Adrenal gland (tissue), 5 donors: ENCODE data around the gene PTH1R.

ENCODE experiments used
- POLR2A ChIP-seq, 2 donors: fragments of 450-650 bp; IDR thresholded peaks; one replicate each; pipeline ENCODE4 v1.6.1; 2017; ENCODE audit warnings: antibody characterized with exemption in 2 of 2, mild to moderate bottlenecking in 2 of 2, moderate library complexity in 1 of 2
- TF ChIP-seq, protein P1 (sequence below), 6 experiments: fragments of 450-650 bp in 4 of 6; fragments of 200-600 bp in 2 of 6; sonication (generic) in 1 of 6; IDR thresholded peaks; 1 replicate in 5 of 6; 2 replicates in 1 of 6; pipeline versions ENCODE4 v1.5.1 to v1.8.0; 2016 to 2021; ENCODE audit warnings: antibody characterized with exemption in 6 of 6, mild to moderate bottlenecking in 2 of 6, moderate library complexity in 1 of 6
- donor health status: DM: no; HTN: no; CAD: no.

DNA sequence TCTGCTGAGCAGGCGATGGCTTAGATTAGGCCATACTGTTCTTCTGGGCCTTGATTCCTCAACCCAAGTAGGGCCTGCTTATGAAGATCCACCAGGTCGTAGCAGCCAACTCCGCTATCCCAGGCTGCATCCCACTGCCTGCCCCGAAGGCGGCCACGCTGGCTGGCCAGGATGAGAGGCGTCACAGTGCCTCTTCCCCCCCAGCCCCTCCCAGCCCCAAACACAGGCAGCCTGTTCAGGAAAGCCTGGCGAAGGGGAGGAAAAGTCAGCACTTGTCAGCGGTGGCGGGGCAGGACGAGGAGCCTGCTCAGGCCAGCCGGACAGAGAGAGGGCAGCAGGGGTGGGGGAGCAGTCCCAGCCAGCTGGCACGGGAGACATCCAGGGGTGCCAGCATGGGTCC lies 11.2 kb downstream of the PTH1R start:
- TF ChIP-seq POLR2A (IDR thresholded peaks at IDR 0.05), result no peak
- TF ChIP-seq, protein P1, sequence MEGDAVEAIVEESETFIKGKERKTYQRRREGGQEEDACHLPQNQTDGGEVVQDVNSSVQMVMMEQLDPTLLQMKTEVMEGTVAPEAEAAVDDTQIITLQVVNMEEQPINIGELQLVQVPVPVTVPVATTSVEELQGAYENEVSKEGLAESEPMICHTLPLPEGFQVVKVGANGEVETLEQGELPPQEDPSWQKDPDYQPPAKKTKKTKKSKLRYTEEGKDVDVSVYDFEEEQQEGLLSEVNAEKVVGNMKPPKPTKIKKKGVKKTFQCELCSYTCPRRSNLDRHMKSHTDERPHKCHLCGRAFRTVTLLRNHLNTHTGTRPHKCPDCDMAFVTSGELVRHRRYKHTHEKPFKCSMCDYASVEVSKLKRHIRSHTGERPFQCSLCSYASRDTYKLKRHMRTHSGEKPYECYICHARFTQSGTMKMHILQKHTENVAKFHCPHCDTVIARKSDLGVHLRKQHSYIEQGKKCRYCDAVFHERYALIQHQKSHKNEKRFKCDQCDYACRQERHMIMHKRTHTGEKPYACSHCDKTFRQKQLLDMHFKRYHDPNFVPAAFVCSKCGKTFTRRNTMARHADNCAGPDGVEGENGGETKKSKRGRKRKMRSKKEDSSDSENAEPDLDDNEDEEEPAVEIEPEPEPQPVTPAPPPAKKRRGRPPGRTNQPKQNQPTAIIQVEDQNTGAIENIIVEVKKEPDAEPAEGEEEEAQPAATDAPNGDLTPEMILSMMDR (IDR thresholded peaks at IDR 0.05), result no peak
